Stomach (tissue), 4 donors: Measurements from ENCODE around the gene NAA40.

Experiments used
- CTCF ChIP-seq, 7 experiments: fragments of 450-650 bp in 4 of 7; fragments of 200-600 bp in 3 of 7; sonication (generic) in 3 of 7; IDR thresholded peaks; one replicate each; pipeline ENCODE4 v1.5.1; 2016 to 2019; ENCODE audit warnings: antibody characterized with exemption in 7 of 7, control low read depth in 2 of 7, mild to moderate bottlenecking in 1 of 7
- EP300 ChIP-seq: sonication (generic); formaldehyde crosslinking; IDR thresholded peaks from one replicate; pipeline ENCODE4 v1.6.1; 2017; ENCODE audit warnings: antibody characterized with exemption
- POLR2A ChIP-seq, 4 donors: fragments of 450-650 bp; IDR thresholded peaks; one replicate each; pipeline ENCODE4 v1.6.1; 2016; ENCODE audit warnings: antibody characterized with exemption in 4 of 4, control low read depth in 2 of 4, mild to moderate bottlenecking in 1 of 4, moderate library complexity in 1 of 4
- POLR2AphosphoS5 ChIP-seq, 3 donors: sonication (generic); formaldehyde crosslinking; IDR thresholded peaks; one replicate each; pipeline ENCODE4 v1.6.1; 2016; ENCODE audit warnings: antibody characterized with exemption in 3 of 3

GRCh38 chr11:64006398-64006797, 67.6 kb downstream of the NAA40 start:
- no peak for TF ChIP-seq CTCF (IDR thresholded peaks at IDR 0.05)
- TF ChIP-seq POLR2A (IDR thresholded peaks at IDR 0.05): no peak
- TF ChIP-seq POLR2AphosphoS5 (IDR thresholded peaks at IDR 0.05): no peak
- no peak for TF ChIP-seq EP300
